Measurements from ENCODE around the gene PTRH1. TPM values are rescaled to one million over a fixed set of nuclear protein-coding genes. Genes with fewer than 3 reads are reported as not detected.

The PTRH1 gene
- total and polyA plus RNA-seq, 10 of the 15 experiments (the other 5 are each of a cell fraction or from before 2014, with no cell fraction given): 0.69 to 38.4 (median 10.2) TPM

- H3K4me2 ChIP-seq (ENCODE audit: control insufficient read depth, insufficient read depth): no peak overlapping the region
- in situ Hi-C loops (cut with MboI): no loop called here
Measured at GRCh38 chr9:127754099-127755060, 38.9 kb upstream of the PTRH1 start.

More at GRCh38 chr9:127754099-127755060, 38.9 kb upstream of the PTRH1 start:
- ChIA-PET CTCF (no interaction called here), POLR2A (no interaction called here), SMC1A (ENCODE audit: uncharacterized antibody, unreplicated experiment) (no interaction called here), RAD21 (ENCODE audit: unreplicated experiment) (no interaction called here)
- Histone ChIP-seq H3K4me1 (ENCODE audit: control insufficient read depth, insufficient read depth, low read length) (no peaks in the 10 kb centered on the region), H3K27ac (ENCODE audit: control insufficient read depth, insufficient read depth) (no peak overlapping the region), H4K20me1 (ENCODE audit: control insufficient read depth, insufficient read depth) (no peaks in the 10 kb centered on the region), H3K27me3 (replicated peaks in 1 of 2; ENCODE audit: control insufficient read depth in 2 of 2, insufficient read depth in 2 of 2, low read length in 1 of 2) (no peaks in the 10 kb centered on the region), H3K4me3 (no peak overlapping the region), H3K79me2 (ENCODE audit: control insufficient read depth, insufficient read depth, low read length) (no peaks in the 10 kb centered on the region), H3K9ac (ENCODE audit: control insufficient read depth, insufficient read depth, low read length) (no peak overlapping the region), H3K9me3 (replicated peaks; ENCODE audit: control insufficient read depth, insufficient read depth, low read length) (no peaks in the 10 kb centered on the region), H3K36me3 (ENCODE audit: control insufficient read depth in 2 of 2, insufficient read depth in 2 of 2, low read length in 1 of 2) (peaks cover 5 to 12% of the 10 kb centered on the region in 2 experiments; a peak in 3 of 4 replicates), H2AFZ (ENCODE audit: control insufficient read depth, low read depth, low read length) (no peak overlapping the region)
- ATAC-seq (no peak), FAIRE-seq (no peak), DNase-seq (ENCODE audit: low read depth, low spot score) (no peak)
- TF ChIP-seq CREM (IDR thresholded peaks at IDR 0.05; ENCODE audit: low read depth): no peak
- no peak for TF ChIP-seq HDAC6 (IDR thresholded peaks at IDR 0.05; ENCODE audit: unreplicated experiment)
- no peak for TF ChIP-seq PAX8 (IDR thresholded peaks at IDR 0.05)
- TF ChIP-seq SPI1 (IDR thresholded peaks at IDR 0.05; ENCODE audit: borderline replicate concordance, insufficient read depth, low read depth, low read length): no peak
- no peak for TF ChIP-seq ZZZ3 (IDR thresholded peaks at IDR 0.05; ENCODE audit: control insufficient read depth, insufficient read length, low read depth)
- TF ChIP-seq POLR2A (IDR thresholded peaks at IDR 0.05; ENCODE audit: low read depth, low read length): no peak
- no peak for TF ChIP-seq SRF (IDR thresholded peaks at IDR 0.05; ENCODE audit: low read depth in 2 of 2, low read length in 2 of 2)
- TF ChIP-seq DPF2 (IDR thresholded peaks at IDR 0.05): no peak
- no peak for TF ChIP-seq ZBTB4 (CRISPR knock-in tag; IDR thresholded peaks at IDR 0.05)
- TF ChIP-seq IRF5 (IDR thresholded peaks at IDR 0.05; ENCODE audit: borderline replicate concordance): no peak
- no peak for TF ChIP-seq USF2 (IDR thresholded peaks at IDR 0.05; ENCODE audit: borderline replicate concordance, low read depth, low read length)
- no peak for TF ChIP-seq SUZ12 (IDR thresholded peaks at IDR 0.05; ENCODE audit: unreplicated experiment)
- no peak for TF ChIP-seq YBX1 (IDR thresholded peaks at IDR 0.05)
- TF ChIP-seq ZBTB11 (CRISPR knock-in tag; IDR thresholded peaks at IDR 0.05): no peak
- BruUV-seq (replicated peaks): no TSS peak
- WGBS (ENCODE audit: insufficient coverage, insufficient replicate concordance, low lambda C conversion rate, missing lambda C conversion rate): 97% methylated on average over 38 of the region's 86 CpGs
- intact Hi-C loops (cut with micrococcal nuclease; ENCODE audit: unreplicated experiment): no loop called here

Measured in GM12878 (cell line).